Ishikawa (cell line): ENCODE results near the gene GPR35.

Experiments
- CEBPB ChIP-seq: IDR thresholded peaks from 2 replicates; pipeline ENCODE4 v1.6.1; 2012
- EGR1 ChIP-seq: IDR thresholded peaks from 2 replicates; pipeline ENCODE4 v1.6.1; 2012
- REST ChIP-seq: IDR thresholded peaks from 2 replicates; pipeline ENCODE4 v1.6.1; 2012; ENCODE audit warnings: low read depth, mild to moderate bottlenecking
- TAF1 ChIP-seq: IDR thresholded peaks from 2 replicates; pipeline ENCODE4 v1.6.1; 2012; ENCODE audit warnings: low read depth, mild to moderate bottlenecking
- USF1 ChIP-seq: IDR thresholded peaks from 2 replicates; pipeline ENCODE4 v1.6.1; 2012
- ZBTB7A ChIP-seq: IDR thresholded peaks from 2 replicates; pipeline ENCODE4 v1.6.1; 2012; ENCODE audit warnings: low read depth
- TF ChIP-seq, protein P1 (sequence below): IDR thresholded peaks from 2 replicates; pipeline ENCODE4 v1.6.1; 2012

DNA sequence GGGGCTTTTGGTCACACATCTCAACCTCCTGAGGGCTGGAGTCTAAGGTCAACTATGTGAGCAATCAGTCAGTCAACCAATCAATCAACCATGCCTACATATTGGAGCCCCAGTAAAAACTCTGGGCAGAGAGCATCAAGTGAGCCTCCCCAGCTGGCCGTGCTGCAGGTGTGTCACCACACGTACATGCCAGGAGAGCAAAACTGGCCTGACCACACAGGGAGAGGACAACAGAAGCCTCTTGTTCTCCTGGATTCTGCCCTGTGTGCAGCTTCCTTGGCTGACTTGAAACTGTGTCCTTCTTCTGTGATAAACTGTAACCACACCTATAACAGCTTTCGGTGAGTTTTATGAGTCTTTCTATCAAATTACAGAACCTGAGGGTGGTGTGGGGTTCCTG lies 25.9 kb downstream of the GPR35 start:
- TF ChIP-seq REST (no peak), CEBPB (no peak), TAF1 (no peak), ZBTB7A (no peak), USF1 (no peak), EGR1 (no peak)
- TF ChIP-seq, protein P1, sequence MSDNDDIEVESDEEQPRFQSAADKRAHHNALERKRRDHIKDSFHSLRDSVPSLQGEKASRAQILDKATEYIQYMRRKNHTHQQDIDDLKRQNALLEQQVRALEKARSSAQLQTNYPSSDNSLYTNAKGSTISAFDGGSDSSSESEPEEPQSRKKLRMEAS, result no peak
